Measurements from ENCODE around the gene FLT3LG.
"Not testable (repeated sequence)": the region's sequence is repeated elsewhere in the genome, so short reads cannot be mapped to it uniquely, and the experiment has no call there.

Gene FLT3LG

DNA sequence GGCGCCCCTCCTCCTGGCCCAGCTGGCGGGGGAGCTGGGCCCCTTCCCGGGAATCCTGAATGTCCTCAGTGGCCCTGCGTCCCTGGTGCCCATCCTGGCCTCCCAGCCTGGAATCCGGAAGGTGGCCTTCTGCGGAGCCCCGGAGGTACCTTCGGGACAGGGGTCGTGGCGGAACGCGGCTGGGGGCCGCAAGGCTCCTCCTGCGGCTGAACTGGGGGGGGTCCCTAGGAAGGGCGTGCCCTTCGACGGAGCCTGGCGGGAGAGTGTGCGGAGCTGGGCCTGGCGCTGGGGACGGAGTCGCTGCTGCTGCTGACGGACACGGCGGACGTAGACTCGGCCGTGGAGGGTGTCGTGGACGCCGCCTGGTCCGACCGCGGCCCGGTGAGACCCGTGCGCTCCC is 12.4 kb upstream of the FLT3LG start:
- no peak for DNase-seq (ENCODE audit: low read depth)

DNA sequence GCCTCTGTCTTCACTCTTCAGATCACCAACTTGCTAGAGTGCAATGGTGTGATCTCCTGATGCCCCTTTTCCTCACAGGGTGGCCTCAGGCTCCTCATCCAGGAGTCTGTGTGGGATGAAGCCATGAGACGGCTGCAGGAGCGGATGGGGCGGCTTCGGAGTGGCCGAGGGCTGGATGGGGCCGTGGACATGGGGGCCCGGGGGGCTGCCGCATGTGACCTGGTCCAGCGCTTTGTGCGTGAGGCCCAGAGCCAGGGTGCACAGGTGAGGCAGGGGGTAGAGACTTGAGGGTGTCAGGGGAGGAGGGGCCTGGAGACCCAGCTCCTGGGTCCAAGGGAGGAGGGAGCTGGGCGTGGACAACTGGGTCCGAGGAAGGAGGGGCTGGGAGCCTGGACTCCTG is 11.5 kb upstream of the FLT3LG start:
- DNase-seq (ENCODE audit: low read depth) = no peak

DNA sequence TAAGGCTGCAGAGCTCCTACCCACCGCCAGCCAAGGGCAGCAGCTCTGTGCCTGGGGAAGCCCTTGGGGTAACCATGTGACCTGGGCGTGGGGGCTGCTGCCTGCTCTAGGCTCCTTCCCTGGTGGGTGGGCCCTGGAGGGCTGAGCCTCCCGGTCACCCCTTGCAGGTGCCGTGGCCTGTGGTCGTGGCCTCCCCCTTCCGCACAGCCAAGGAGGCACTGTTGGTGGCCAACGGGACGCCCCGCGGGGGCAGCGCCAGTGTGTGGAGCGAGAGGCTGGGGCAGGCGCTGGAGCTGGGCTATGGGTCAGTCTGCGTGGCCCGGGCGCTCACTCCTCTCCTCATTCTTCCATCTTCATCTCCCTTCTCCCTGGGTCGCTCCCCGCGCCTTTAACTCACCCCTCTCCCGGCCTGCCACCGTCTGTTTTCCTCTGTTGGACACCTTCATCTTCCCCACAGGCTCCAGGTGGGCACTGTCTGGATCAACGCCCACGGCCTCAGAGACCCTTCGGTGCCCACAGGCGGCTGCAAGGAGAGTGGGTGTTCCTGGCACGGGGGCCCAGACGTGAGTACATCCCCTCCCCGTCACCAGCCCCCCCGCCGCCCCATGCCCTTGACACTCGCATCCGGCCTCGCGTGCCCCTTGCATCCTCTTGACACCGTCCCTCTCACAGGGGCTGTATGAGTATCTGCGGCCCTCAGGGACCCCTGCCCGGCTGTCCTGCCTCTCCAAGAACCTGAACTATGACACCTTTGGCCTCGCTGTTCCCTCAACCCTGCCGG is 9.9 kb upstream of the FLT3LG start:
- no peak for DNase-seq (ENCODE audit: low read depth)

DNA sequence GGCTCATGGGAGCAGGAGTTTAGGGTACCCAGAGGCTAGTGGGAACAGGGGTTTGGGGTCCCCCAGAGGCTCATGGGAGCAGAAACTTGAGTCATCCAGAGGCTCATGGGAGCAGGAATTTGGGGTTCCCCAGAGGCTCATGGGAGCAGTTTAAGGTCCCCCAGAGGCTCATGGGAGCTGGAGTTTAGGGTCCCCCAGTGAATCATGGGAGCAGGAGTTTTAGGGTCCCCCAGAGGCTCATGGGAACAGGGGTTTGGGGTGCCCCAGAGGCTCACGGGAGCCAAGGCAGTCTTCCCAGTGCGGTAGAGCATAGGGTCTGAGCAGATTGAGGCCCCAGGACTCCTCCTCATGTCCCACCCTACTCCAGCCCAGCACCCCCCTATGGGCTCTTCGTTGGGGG is 8.6 kb upstream of the FLT3LG start:
- no peak for DNase-seq (ENCODE audit: low read depth)

DNA sequence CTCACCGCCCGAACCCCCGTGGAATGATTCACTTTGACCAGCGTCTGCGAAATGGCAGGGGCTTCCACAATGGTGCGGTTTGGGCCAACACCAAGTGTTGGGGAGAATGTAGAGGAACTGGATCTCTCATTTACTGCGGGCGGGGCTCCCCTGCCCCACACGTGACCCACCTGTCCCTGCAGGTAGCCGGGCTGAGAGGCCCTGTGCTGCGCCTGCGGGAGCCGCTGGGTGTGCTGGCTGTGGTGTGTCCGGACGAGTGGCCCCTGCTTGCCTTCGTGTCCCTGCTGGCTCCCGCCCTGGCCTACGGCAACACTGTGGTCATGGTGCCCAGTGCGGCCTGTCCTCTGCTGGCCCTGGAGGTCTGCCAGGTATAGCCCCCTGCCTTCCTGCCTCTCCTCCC is 5.8 kb upstream of the FLT3LG start:
- DNase-seq (ENCODE audit: low read depth) = no peak

DNA sequence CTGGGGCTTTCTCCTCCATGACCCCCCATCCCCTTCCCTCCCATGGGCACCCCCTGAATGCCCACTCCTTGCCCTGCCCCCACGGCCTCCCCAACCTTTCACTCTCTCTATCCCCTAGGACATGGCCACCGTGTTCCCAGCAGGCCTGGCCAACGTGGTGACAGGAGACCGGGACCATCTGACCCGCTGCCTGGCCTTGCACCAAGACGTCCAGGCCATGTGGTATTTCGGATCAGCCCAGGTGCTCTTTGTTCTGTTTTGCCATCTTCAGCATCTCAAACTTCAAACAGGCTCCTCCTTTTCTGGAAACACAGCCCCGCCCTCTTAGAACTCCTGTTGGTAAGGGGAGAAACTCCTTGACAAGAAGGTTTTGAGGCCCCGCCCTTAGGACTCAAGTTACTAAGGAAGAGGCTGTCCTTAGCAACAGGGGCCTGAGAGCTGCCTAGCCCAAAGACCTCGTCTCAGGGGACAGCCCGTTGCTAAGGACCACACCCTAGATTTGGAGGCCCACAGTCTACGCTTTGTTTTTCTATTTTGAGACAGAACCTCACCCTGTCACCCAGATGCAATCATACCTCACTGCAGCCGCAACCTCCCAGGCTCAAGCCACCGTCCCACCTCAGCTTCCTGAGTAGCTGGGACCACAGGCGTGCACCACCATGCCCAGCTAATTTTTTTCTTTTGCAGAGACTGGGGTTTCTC is 5.1 kb upstream of the FLT3LG start:
- DNase-seq (ENCODE audit: low read depth) = no peak

DNA sequence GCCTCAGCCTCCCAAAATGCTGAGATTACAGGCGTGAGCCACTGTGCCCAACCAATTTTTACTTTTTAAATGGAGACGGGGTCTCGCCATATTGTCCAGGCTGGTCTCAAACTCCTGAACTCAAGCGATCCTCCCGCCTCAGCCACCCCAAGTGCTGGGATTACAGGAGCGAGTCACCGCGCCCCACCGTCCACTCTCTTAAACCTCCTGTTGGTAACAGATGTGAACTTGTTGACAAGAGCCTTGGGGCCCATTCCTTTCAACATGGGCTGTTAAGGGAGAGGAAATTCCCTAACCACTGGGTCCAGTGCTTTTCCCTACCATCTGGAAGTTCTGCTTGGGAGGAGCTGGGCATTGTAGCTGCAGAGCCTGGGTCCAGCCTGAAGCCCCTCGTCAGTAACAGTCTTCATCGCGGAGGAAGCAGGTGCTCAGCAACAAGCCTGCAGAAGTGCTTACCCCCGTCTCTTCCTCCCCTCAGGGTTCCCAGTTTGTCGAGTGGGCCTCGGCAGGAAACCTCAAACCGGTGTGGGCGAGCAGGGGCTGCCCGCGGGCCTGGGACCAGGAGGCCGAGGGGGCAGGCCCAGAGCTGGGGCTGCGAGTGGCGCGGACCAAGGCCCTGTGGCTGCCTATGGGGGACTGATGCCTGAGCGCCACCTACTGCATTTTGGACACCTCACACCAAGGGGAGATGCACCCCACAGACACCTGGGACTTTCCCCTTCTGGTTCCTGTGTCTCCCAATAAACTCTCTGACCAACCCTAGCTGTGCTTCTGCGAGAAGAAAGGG is 4.0 kb upstream of the FLT3LG start:
- DNase-seq (ENCODE audit: low read depth) = no peak

DNA sequence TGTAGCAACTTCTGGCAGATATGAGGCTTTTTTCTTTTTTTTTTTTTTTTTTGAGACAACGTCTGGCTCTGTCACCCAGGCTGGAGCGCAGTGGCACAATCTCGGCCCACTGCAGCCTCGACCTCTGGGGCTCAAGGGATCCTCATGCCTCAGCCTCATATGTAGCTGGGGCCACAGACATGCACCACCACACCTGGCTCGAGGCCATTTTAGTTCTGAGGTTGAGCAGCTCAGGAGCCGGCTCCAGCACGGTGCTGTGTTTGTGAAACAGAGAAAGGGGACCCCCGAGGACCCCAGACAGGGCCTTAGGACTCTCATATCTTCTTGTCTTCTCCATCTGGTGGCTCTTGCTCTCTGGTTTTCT is 3.4 kb upstream of the FLT3LG start:
- no peak for DNase-seq (ENCODE audit: low read depth)

DNA sequence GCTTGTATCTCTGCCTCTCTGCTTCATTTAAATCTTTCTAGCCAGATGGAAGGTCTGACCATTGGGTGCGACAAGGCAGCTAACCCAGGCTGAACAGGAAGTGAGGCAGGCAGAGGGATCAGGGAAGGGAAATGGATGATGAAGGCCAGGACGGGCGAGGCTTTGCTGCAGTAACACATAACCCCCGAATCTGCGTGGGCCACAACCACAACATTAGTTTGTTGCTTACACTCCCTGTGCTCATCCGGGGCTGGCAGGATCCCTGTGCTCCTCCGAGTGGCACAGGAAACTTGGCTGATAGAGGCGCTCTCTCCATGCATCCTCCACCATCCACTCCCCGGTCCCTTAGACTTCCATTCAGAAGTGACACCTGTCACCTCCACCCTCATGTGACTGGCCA is 1.1 kb upstream of the FLT3LG start:
- DNase-seq (ENCODE audit: low read depth) = no peak

DNA sequence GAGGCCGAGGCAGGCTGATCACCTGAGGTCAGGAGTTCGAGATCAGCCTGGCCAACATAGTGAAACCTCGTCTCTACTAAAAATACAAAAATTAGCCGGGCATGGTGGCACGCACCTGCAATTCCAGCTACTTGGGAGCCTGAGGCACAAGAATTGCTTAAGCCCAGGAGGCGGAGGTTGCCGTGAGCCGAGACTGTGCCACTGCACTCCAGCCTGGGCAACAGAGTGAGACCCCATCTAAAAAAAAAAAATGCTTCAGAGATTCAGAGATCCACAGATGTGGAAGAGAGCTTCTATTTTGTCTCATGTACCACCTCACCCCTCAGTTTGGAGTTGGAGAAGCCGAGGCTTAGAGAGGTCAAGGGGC is 531 bp upstream of the FLT3LG start:
- not testable (repeated sequence) for DNase-seq (ENCODE audit: low read depth)

DNA sequence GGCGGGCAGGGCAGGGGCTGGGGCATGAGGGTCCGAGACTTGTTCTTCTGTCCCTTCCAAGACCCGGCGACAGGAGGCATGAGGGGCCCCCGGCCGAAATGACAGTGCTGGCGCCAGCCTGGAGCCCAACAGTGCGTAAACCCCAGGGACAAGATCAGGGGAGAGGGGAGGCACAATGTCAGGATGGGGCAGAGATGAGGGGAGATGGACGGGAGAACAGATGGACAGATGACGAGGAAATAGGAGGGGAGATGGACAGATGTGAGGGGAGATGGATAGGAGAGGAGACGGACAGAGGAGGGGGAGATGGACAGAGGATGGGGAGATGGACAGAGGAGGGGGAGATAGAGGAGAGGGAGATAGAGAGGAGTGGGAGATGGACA is 518 bp downstream of the FLT3LG start:
- no peak for DNase-seq (ENCODE audit: low read depth)

DNA sequence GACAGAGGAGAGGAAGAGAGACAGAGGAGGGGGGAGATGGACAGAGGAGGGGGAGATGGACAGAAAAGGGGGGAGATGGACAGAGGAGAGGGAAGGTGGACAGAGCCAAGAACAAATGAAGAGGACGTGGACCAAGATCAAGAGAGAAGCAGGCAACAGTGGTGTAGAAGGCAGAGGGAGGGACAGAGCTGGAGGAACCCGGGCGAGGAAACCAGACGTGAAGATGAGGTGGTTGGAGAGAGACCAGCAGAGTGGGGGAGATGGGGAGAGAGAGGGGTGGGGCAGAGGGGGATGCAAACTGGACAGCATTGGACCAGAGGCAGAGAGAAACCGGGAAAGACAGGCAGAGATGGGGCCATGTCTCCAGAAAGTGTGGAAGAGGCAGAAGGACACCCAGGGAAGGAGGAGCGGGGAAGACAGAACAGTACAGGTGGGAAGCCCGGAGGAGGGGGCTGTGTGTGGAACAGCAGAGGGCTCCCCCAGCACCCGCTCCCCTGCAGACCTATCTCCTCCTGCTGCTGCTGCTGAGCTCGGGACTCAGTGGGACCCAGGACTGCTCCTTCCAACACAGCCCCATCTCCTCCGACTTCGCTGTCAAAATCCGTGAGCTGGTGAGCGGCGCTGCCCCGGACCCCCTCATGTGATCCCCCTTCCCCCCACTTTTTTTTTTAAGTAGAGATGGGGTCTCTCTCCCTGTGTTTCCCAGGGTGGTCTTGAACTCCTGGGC is 1.3 kb downstream of the FLT3LG start:
- DNase-seq (ENCODE audit: low read depth) = no peak

DNA sequence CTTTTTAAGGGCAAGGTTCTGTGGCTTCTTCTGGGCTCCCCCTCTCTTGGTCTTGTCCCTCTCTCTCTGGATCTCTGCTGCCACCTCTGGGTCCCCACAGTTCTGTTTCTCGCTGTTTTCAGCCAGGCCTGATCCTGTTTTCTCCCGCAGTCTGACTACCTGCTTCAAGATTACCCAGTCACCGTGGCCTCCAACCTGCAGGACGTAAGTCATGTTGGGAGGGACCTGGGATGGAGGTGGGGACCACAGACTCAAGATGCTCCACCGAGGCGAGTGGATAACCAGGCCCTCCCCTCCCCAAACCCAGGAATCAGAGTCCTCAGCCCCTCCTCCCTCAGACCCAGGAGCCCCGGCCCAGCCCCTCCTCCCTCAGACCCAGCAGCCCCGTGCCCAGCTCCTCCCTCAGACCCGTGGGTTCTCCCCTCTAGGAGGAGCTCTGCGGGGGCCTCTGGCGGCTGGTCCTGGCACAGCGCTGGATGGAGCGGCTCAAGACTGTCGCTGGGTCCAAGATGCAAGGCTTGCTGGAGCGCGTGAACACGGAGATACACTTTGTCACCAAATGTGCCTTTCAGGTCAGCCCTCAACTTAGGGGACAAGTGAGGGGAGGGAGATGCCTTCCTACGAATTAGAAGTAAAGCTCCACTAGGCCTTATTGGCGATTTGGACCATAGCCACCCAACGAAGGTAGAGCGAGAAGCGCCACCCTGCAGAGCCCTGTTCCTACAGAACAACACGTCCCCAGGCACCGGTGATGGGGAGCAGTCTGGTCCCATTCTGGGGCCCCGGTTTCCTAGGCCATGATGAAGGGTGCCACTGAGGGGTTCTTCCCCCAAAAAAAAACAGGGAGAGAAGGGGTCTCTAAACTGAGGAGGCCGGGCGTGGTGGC is 2.2 kb downstream of the FLT3LG start:
- DNase-seq (ENCODE audit: low read depth) = peak; percentile 54

DNA sequence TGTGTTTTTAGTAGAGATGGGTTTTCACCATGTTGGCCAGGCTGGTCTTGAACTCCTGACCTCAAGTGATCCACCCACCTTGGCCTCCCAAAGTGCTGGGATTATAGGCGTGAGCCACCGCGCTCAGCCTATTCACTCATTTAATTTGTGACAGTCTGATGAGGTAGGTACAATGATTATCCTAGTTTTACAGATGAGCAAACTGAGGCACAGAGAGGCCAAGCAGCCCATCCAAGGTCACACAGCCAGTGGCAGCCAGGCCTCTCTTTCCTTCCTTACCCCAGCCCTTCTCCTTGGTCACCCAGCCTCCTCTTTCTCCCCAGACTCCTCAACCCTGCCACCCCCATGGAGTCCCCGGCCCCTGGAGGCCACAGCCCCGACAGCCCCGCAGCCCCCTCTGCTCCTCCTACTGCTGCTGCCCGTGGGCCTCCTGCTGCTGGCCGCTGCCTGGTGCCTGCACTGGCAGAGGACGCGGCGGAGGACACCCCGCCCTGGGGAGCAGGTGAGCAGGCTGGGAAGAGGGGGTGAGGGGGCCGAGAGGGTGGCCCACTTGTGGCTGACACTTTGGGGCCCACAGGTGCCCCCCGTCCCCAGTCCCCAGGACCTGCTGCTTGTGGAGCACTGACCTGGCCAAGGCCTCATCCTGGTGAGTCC is 6.1 kb downstream of the FLT3LG start:
- no peak for DNase-seq (ENCODE audit: low read depth)

DNA sequence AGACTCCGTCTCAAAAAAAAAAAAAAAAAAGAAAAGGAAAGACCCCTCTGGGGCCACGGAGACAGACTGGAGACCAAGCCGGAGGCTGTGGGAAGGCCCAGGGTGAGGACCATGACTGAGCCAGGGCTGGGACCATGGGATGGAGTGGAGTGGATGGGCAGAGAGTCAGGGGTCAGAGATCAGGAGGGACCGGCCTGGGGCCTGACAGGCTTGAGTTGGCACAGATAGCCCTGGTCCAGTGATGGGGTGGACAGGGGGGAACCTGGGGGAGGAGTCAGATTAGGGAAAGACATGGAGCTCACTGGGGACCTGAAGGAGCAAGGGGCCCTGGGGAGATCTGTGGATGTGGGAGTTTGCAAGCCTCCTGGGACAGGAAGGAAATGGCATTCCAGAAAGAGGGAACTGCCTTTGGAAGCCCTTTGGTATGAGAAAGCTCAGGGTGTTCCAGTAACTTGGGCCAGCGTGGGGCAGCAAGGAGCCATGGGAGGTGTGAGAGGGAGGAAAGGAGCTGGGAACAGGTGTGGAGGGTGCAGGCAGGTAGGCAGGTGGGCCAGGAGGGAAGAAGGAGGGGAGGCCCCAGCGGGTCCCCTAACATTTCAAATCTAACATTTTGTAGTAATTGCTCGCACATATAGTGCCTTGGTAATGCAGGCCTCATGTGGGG is 7.1 kb downstream of the FLT3LG start:
- DNase-seq (ENCODE audit: low read depth) = no peak

DNA sequence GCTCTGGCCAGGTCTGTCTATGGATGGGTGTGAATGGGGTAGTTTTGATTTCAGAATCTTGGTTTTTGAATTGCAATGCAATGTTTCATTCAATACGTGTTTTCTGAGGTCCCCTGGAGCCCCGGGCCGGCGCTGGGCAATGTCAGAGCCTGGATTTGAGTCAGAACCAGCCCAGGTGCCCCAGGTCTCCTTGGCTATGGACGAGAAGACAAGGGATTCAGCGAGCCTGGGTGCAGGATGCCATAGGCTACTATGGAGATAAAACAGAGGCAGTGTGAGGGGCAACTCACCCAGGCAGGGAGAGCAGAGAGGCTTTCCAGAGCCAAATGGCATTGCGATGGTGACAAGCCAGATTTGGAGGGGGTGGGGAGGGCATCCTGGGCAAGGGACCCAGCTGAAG is 12.2 kb downstream of the FLT3LG start:
- no peak for DNase-seq (ENCODE audit: low read depth)

DNA sequence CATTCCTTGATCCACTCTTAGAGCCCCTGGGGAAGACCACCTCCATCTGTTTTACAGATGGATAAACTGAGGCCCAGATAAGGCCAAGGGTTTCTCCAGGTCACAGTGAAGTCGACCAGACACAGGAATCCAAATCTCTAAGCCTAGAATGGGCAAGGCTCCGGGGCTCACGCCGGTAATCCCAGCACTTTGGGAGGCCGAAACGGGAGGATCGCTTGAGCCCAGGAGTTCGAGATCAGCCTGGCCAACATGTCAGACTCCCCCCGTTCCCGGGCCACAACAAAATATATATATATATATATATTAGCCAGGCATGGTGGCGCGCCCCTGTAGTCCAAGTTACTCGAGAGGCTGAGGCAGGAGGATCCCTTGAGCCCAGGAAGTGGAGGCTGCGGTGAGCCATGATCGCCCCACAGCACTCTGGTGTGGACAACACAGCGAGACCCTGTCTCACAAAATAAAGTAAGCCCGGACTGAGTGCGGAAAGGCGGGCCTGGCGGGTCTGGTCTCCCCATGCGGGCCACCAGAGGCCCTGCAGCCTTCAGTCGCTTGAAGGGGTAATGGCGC is 12.8 kb downstream of the FLT3LG start:
- no peak for DNase-seq (ENCODE audit: low read depth)

DNA sequence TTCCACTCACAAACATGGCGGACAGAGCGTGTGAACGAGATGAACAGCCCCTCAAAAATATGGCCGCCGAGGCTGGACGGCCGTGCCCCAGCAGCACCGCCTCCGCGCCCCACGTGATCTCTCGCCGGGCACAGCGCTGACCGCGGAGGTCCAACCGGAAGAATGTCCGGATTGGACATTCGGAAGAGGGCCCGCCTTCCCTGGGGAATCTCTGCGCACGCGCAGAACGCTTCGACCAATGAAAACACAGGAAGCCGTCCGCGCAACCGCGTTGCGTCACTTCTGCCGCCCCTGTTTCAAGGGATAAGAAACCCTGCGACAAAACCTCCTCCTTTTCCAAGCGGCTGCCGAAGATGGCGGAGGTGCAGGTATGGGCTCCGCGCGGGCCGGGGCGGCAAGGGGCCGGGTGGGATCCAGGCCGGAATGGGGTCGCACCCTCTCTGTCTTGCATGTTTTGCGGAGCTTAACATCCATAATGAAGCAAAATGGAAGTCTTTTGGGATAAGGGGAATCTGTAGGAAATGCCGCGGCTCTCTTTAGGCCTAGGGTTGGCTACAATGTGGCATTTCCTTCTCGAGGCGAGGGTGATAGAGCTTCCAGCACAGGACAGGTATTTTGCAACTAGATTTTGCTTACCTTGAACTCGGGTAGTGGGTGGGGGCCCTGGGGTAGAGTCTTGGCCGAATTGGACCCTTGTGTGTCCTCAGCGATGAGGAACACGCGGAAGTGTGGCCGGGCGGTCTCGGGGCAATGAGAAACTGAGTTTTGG is 13.4 kb downstream of the FLT3LG start, which contains the start of gene RPL13A:
TSS of gene RPL13A (plus strand) at position 332 of the 769 bp plus-strand sequence. CDS start at position 354, 22 bp downstream.
- DNase-seq (ENCODE audit: low read depth) = peak; percentile 98
